Ecto neural progenitor cell (in vitro differentiated cells): Measurements from ENCODE around the gene KIAA1755.

Experiments used
- DNase-seq: peaks from one replicate; pipeline ENCODE4 v3.0.0-alpha.2; 2018; ENCODE audit warnings: low spot score

Gene KIAA1755, protein sequence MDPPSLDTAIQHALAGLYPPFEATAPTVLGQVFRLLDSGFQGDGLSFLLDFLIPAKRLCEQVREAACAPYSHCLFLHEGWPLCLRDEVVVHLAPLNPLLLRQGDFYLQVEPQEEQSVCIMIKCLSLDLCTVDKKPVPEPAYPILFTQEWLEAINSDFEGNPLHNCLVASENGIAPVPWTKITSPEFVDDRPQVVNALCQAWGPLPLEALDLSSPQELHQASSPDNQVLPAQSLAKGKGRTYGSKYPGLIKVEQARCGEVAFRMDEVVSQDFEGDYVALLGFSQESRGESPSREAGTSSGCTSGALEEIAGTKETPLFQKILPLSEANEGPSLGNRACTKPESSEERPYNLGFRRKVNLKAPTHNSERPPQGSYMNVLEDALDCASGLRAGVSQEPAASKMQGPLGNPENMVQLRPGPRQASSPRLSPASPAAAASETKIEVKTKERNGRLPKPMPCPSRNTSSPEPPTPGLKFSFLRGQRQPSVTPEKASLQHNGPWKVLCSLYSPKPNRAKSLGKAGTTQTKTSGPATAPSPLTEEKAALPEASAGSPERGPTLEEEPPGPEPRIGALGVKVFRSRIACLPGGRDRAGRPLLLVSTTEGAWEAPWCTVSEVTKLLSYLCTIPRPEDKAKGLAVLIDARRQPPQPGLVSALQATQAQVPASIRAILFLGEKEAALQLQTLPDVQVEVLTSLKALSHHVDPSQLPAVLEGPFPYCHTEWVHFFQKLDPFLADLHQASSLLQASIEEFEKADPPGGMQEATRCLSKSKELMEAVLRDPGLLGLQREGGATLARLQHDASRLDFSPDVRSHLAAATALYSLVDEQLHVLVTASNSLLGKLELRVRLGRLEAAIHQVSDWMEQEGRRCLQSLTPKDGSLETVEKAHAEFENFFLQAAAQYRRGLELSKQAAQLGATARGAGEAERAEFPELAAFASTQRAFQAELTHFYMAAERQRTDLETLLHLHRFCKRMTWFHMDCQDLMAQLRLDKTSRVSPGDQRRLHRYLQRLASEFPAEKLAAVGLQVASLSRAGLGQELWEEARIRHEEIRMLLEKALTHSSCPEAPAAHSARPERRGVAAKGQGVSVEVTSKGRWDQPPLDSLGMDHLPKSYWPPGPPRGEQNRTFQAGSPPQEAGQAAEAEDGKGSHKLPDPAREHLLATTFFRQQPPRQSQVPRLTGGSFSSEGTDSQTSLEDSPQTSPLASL

GRCh38 chr20:38260378-38261053 is at the start of gene KIAA1755:
Gene KIAA1755, minus strand, starts transcription at chr20:38260735. Its CDS starts 235 bp downstream, at chr20:38260500.
- DNase-seq = peak; percentile 70

DNA sequence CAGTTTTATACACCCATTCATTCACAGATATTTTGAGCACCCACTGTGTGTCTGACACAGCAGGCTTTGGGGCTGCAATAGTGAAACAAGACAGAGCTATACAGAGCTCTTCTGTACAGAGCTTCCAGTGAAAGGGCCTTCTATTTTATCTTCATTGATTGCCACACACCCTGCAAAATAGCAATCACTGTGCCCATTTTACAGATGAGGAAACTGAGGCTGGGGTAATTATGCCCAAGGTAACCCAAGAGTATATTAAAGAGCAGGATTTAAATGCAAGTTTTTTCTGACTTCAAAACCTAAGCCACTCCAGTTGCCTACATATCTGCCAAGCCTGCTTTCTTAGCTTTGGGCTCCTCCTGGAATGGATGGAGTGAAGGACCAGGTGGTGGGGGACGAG is 47.9 kb upstream of the KIAA1755 start:
- DNase-seq = no peak

DNA sequence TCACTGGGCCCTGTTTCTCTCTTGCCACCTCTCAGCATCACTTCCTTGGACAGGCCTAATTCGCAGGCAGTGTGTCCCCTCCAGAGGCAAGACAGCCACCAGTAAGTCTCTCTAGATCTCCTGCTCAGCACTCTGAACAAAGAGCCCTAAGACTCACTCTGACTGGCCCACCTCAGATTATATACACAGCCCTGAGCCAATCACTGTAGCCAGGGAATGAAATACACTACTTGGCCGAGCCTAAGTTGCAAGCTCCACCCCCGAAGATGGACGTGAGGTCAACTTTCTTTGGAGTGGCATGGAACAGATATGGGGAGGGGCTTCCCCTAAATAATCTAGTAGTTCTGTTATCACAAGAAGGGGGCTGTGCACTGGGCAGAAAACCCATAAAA is 47.5 kb upstream of the KIAA1755 start:
- DNase-seq = no peak

DNA sequence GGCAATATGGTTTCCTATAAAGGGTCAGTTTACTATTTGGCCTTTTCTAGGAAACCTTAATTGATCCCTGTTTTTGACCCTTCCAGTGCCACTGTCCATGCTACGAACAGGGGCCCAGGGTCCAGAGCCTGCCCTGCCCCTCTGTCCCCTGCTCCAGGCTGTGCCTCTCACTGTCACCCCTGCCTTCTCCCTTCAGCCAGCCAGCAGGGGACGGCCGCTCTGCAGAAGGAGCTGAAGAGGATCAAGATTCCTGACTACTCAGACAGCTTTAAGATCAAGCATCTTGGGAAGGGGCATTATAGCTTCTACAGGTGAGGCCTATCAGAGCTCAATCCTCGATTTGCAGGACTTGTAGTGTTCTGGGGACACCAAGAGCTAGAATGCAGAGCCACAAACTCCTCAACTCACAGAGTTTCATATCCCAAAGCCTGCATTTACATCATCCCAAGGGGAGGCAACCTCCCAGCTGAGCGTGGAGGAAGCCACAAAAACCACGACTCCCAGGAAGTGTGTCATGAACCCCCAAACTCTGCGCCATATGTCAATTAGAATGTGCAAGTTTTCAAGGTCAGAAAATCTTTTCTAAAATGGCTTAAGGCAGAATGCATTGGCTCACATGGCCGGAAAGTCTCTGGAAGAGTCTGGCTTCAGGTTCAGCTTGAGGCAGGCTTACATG is 47.0 kb upstream of the KIAA1755 start:
- no peak for DNase-seq

DNA sequence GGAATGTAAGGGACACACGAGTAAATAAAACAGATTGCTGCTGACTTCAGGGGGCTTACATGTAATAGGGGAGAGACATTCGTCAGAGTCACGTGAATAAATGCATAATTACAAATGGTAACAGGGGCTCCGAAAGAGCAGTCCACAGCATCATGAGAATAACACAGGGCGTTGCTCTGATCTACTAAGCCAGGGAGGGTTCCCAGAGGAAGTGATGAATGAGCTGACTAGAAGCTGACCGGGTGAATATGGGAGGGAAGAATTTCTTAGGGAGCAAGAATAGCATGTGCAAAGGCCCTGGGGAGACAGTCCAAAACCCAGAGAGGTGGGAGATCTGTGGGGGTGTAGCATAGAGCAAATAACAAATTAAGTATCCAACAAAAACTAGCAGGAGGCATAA is 45.8 kb upstream of the KIAA1755 start:
- DNase-seq = no peak

DNA sequence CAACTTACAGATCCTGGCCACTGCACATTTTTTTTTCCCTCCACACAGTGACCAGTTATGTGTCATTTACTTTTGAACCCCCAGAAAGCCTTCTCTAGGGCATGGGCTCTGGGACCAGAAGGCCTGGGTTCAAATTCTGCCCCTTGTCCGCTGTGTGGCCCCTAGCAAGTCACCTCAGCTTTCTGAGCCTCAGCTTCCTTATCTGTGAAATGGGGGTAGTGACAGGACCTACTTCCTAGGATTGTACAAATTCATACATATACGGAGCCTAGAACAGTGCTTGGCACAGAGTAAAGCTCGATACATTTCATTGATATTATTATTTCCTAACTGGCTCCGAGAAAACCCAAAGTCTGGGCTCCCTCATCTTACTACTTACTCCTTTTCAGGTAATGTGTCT is 45.0 kb upstream of the KIAA1755 start:
- DNase-seq = no peak

DNA sequence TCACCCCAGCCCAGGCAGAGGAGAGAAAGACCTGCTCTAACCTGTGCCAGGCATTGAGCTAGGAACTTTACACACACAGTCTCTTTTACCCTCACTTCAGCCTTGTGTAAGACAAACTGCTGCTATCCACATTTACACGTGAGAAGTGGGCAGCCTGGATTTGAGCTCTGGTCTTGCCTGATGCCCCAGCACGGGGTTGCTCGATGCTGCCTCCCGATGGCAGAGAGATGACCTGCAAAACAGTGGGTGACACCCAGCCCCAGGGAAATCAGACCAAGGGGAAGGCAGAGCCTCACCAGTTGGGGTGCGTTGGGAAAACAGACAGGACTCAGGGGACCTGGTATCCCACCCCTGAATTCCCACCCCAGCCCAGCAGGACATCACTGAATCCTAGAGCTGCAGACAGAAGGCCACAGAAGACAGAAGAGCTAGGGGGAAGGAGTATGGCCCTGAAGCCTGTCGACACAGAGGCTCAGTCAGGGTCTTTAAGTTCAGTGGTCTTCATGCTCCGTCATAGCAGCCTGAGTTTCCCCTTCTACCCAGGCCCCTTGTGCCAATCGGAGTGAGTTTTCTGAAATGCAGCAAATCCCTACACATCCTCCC is 44.4 kb upstream of the KIAA1755 start:
- DNase-seq = no peak

- DNase-seq = no peak
Measured at GRCh38 chr20:38303908-38304379, 43.4 kb upstream of the KIAA1755 start, which contains the start of gene BPI. Gene BPI, plus strand, starts transcription at chr20:38304156. Its CDS starts 68 bp downstream, at chr20:38304224.

- DNase-seq = no peak
Measured at GRCh38 chr20:38302786-38303185, 42.3 kb upstream of the KIAA1755 start.

DNA sequence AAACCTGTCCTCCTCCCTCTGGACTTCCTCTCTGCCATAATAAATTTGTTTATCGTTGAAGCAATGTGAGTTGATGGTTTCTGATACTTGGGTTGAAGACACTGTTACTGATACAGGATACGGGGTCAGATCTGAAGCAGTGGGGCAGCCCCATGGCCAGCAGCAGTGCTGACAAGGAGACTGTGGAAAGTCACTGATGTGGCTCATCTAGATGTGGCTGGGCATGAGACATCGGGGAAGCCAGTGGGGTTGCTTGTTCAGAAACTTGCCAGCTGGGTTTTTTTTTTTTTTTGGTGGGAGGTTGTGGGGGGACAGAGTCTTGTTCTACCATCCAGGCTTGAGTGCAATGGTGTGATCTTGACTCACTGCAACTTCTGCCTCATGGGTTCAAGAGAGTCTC is 40.8 kb upstream of the KIAA1755 start:
- DNase-seq = no peak

DNA sequence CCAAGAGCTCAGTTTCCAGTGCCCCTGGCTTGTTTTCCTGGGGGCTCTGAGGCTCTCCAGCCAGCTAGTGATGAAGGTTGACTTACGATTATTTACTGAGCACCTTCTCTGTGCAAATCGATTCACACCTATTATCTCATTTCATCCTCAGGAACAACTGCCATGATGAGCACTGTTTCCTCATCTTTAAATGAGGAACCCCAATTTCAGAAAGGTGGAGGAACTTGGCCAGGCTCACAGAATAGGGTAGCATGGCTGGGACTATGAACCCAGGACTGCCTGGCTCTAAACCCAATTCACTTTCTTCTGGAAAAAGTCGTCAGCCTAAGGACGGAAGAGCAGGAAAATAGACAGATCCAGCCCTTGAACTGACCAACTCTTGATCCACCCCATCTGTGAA is 39.9 kb upstream of the KIAA1755 start:
- DNase-seq = no peak

GRCh38 chr20:38299963-38300362 is 39.4 kb upstream of the KIAA1755 start:
- no peak for DNase-seq

GRCh38 chr20:38298768-38299288 is 38.3 kb upstream of the KIAA1755 start:
- DNase-seq = no peak

GRCh38 chr20:38297916-38298674 is 37.6 kb upstream of the KIAA1755 start:
- DNase-seq = no peak

- no peak for DNase-seq
Measured at GRCh38 chr20:38296433-38296832, 35.9 kb upstream of the KIAA1755 start.

DNA sequence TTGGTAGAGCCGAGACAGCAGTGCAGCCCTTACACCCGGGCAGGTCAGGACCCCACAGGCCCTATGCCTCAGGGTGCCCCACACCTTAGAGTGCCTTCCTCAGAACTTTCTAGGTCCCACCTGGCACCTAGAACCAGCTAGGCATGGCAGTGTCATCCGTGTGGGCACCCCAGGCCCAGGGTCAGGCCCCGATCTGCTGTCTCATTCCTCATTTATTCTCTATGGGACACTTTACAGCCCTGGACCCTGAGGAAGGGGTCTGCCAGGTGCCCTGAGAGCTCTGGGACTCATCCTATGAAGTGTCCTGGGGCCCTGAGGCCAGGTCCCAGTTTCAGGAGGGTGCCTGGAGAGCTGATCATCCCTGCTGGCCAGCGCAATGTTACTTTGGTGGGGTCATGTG is 35.3 kb upstream of the KIAA1755 start:
- DNase-seq = no peak

- no peak for DNase-seq
Measured at GRCh38 chr20:38294076-38294591, 33.6 kb upstream of the KIAA1755 start.

- peak; percentile 59 for DNase-seq
Measured at GRCh38 chr20:38293491-38294065, 33.0 kb upstream of the KIAA1755 start.

- no peak for DNase-seq
Measured at GRCh38 chr20:38291966-38292365, 31.4 kb upstream of the KIAA1755 start.
